ENCODE measurements around the gene AP3B1.

- TF ChIP-seq CTCF (IDR thresholded peaks at IDR 0.05) (no peak), POLR2A (IDR thresholded peaks at IDR 0.05) (no peak), POLR2AphosphoS5 (IDR thresholded peaks at IDR 0.05) (no peak)
Measured at GRCh38 chr5:78025540-78025939, 269.0 kb downstream of the AP3B1 start.
